ENCODE measurements around the gene PTP4A2. TPM values are rescaled to one million over a fixed set of nuclear protein-coding genes. Genes with fewer than 3 reads are reported as not detected.

PTP4A2 gene
- total and polyA plus RNA-seq, 2 of the 8 experiments (the other 6 are each of a cell fraction or from before 2014, with no cell fraction given), result 87.4 to 214 TPM

GRCh38 chr1:31906557-31906956 lies 31.6 kb downstream of the PTP4A2 start:
- no peaks in the 10 kb centered on the region for H3K79me2 ChIP-seq (ENCODE audit: control insufficient read depth in 1 of 2, insufficient read depth in 2 of 2, low read length in 2 of 2)
- no peaks in the 10 kb centered on the region for H3K79me1 ChIP-seq (ENCODE audit: low read depth, low read length)
- no peak overlapping the region for H3K9ac ChIP-seq (replicated peaks in 1 of 4; ENCODE audit: extremely low read depth in 1 of 4, low read depth in 3 of 4, low read length in 3 of 4)
- H2BK15ac ChIP-seq (ENCODE audit: low read length), result no peak overlapping the region
- ChIA-PET POLR2A (ENCODE audit: partially characterized antibody) (no interaction called here), CTCF (ENCODE audit: partially characterized antibody) (interaction anchor here (0.6 to 2.7 kb wide), 4 partner anchors 20 to 744 kb away, joined by 3 to 12 read pairs (median 4); no protein-coding TSS in a partner anchor)
- no peaks in the 10 kb centered on the region for H3K4me1 ChIP-seq (replicated peaks in 1 of 4; ENCODE audit: control insufficient read depth in 3 of 4, insufficient read depth in 4 of 4, low read length in 3 of 4)
- H2AFZ ChIP-seq (ENCODE audit: low read length), result no peak overlapping the region
- no peak overlapping the region for H4K91ac ChIP-seq (replicated peaks; ENCODE audit: insufficient read length, low read length)
- H4K20me1 ChIP-seq (replicated peaks in 1 of 2; ENCODE audit: control insufficient read depth in 1 of 2, insufficient read depth in 2 of 2, low read length in 2 of 2), result no peaks in the 10 kb centered on the region
- H3K4ac ChIP-seq (replicated peaks; ENCODE audit: insufficient read length, low read depth, low read length), result no peak overlapping the region
- DNase-seq (ENCODE audit: low read depth in 1 of 2, low spot score in 2 of 2) (no peak), FAIRE-seq (no peak)
- no peaks in the 10 kb centered on the region for H3K27me3 ChIP-seq (replicated peaks in 1 of 4; ENCODE audit: control insufficient read depth in 3 of 4, extremely low read depth in 1 of 4, insufficient read depth in 3 of 4, low read length in 3 of 4)
- H3K18ac ChIP-seq (ENCODE audit: extremely low read depth, low read length), result no peak overlapping the region
- no peak overlapping the region for H2BK120ac ChIP-seq (replicated peaks; ENCODE audit: low read depth, low read length)
- no peak overlapping the region for H2BK12ac ChIP-seq (ENCODE audit: low read depth, low read length)
- H3K23me2 ChIP-seq (ENCODE audit: low read depth, low read length), result no peaks in the 10 kb centered on the region
- H3K36me3 ChIP-seq (ENCODE audit: control insufficient read depth in 2 of 4, insufficient read depth in 4 of 4, low read length in 3 of 4), result peaks cover 2 to 39% (median 16%) of the 10 kb centered on the region in 4 experiments; a peak in 6 of 8 replicates
- H3K23ac ChIP-seq (ENCODE audit: insufficient read length), result no peak overlapping the region
- no peaks in the 10 kb centered on the region for H3K9me3 ChIP-seq (ENCODE audit: insufficient read depth in 2 of 2, low read depth in 1 of 2, low read length in 1 of 2)
- no peak overlapping the region for H3K4me3 ChIP-seq (ENCODE audit: extremely low read depth in 1 of 4, insufficient read depth in 2 of 4, low read depth in 3 of 4, low read length in 4 of 4)
- no peak overlapping the region for H3K56ac ChIP-seq (replicated peaks; ENCODE audit: insufficient read length, low read depth, low read length)
- H3K4me2 ChIP-seq (ENCODE audit: insufficient read depth in 1 of 2, low read depth in 2 of 2, low read length in 2 of 2), result no peak overlapping the region
- H4K5ac ChIP-seq (ENCODE audit: insufficient read length, low read depth, low read length), result no peak overlapping the region
- no peak overlapping the region for H4K8ac ChIP-seq (ENCODE audit: extremely low read depth, insufficient read depth, low read length)
- no peak overlapping the region for H2BK5ac ChIP-seq (ENCODE audit: low read depth, low read length)
- no peak overlapping the region for H3K14ac ChIP-seq (ENCODE audit: insufficient read length)
- H2BK20ac ChIP-seq (ENCODE audit: low read length), result no peak overlapping the region
- H2AK5ac ChIP-seq (ENCODE audit: low read depth, low read length), result no peak overlapping the region
- WGBS, 2 experiments (ENCODE audit: extremely low coverage in 1 of 2, insufficient coverage in 1 of 2, insufficient read length in 1 of 2, insufficient replicate concordance in 2 of 2, low coverage in 1 of 2, low lambda C conversion rate in 2 of 2, missing lambda C conversion rate in 1 of 2), result 100% methylated on average over 2 of the region's 2 CpGs; no CpG with 5 or more reads in 1 of the 2 experiments
- H3K27ac ChIP-seq (ENCODE audit: low read depth, low read length), result no peak overlapping the region
- no peak for TF ChIP-seq FOSL1 (IDR thresholded peaks at IDR 0.05; ENCODE audit: insufficient read depth, low read depth, low read length)
- TF ChIP-seq SP2 (IDR thresholded peaks at IDR 0.05; ENCODE audit: low read length), result no peak
- TF ChIP-seq ATF3 (IDR thresholded peaks at IDR 0.05; ENCODE audit: insufficient read depth, low read depth, low read length), result no peak
- no peak for TF ChIP-seq KDM5A (IDR thresholded peaks at IDR 0.05; ENCODE audit: low read length)
- TF ChIP-seq BACH1 (IDR thresholded peaks at IDR 0.05; ENCODE audit: low read length), result no peak
- TF ChIP-seq RXRA (IDR thresholded peaks at IDR 0.05; ENCODE audit: insufficient read depth, low read depth, low read length), result no peak
- no peak for TF ChIP-seq TBP (IDR thresholded peaks at IDR 0.05; ENCODE audit: low read depth, low read length)
- no peak for TF ChIP-seq KDM4A (IDR thresholded peaks at IDR 0.05; ENCODE audit: low read depth, low read length, severe bottlenecking)
- TF ChIP-seq ASH2L (IDR thresholded peaks at IDR 0.05; ENCODE audit: low read length), result no peak
- TF ChIP-seq NRF1 (IDR thresholded peaks at IDR 0.05; ENCODE audit: low read depth, low read length), result no peak
- TF ChIP-seq SIN3A (conservative IDR thresholded peaks at IDR 0.05 in 1 of 2, IDR thresholded peaks at IDR 0.05 in 1 of 2; ENCODE audit: low read depth in 1 of 2, low read length in 2 of 2), result no peak
- no peak for TF ChIP-seq RAD21 (IDR thresholded peaks at IDR 0.05 in 1 of 2, conservative IDR thresholded peaks at IDR 0.05 in 1 of 2; ENCODE audit: low read depth in 2 of 2, low read length in 2 of 2)
- TF ChIP-seq SUZ12 (IDR thresholded peaks at IDR 0.05; ENCODE audit: low read length), result no peak
